HepG2 (cell line): ENCODE results near the gene PIK3R5.

ENCODE experiments used
- CHD4 ChIP-seq: fragments of 200-600 bp; sonication (generic); IDR thresholded peaks from 2 replicates; pipeline ENCODE4 v1.7.0; 2017; ENCODE audit warnings: mild to moderate bottlenecking, low read length, borderline replicate concordance
- EZH2 ChIP-seq: conservative IDR thresholded peaks from 2 replicates; pipeline ENCODE4 v1.6.1; 2012; ENCODE audit warnings: mild to moderate bottlenecking, low read depth, low read length, moderate library complexity
- JUND ChIP-seq: sonication (generic); formaldehyde crosslinking; IDR thresholded peaks from 2 replicates; pipeline ENCODE4 v1.8.0; 2022; ENCODE audit warnings: mild to moderate bottlenecking, missing genetic modification reagents
- NFKB2 ChIP-seq: sonication (generic); formaldehyde crosslinking; IDR thresholded peaks from 2 replicates; pipeline ENCODE4 v1.4.0; 2020; ENCODE audit warnings: missing genetic modification reagents, borderline replicate concordance
- SIN3B ChIP-seq: fragments of 150-350 bp; IDR thresholded peaks from 2 replicates; pipeline ENCODE4 v1.6.1; 2014; ENCODE audit warnings: low read length
- YY1 ChIP-seq: IDR thresholded peaks from 2 replicates; pipeline ENCODE4 v1.6.1; 2011; ENCODE audit warnings: low read length, low read depth, moderate library complexity, mild to moderate bottlenecking; ENCODE audit not compliant: insufficient read depth, insufficient replicate concordance
- ZNF274 ChIP-seq: sonication (generic); formaldehyde crosslinking; IDR thresholded peaks from 2 replicates; pipeline ENCODE4 v1.5.1; 2020; ENCODE audit warnings: mild to moderate bottlenecking, missing genetic modification reagents
- ZNF343 ChIP-seq: sonication (generic); formaldehyde crosslinking; IDR thresholded peaks from 2 replicates; pipeline ENCODE4 v1.4.0; 2020; ENCODE audit warnings: mild to moderate bottlenecking, missing genetic modification reagents
- ZNF556 ChIP-seq: sonication (generic); formaldehyde crosslinking; IDR thresholded peaks from 2 replicates; pipeline ENCODE4 v1.4.0; 2020; ENCODE audit warnings: mild to moderate bottlenecking, missing genetic modification reagents, borderline replicate concordance
- ZNF616 ChIP-seq: sonication (generic); formaldehyde crosslinking; IDR thresholded peaks from 2 replicates; pipeline ENCODE4 v1.5.0; 2020; ENCODE audit warnings: low read depth, mild to moderate bottlenecking, missing genetic modification reagents
- ZNF761 ChIP-seq: sonication (generic); formaldehyde crosslinking; conservative IDR thresholded peaks from 2 replicates; pipeline ENCODE4 v1.4.0; 2020; ENCODE audit warnings: mild to moderate bottlenecking, missing genetic modification reagents
- ZNF792 ChIP-seq: IDR thresholded peaks from 2 replicates; pipeline ENCODE4 v1.6.1; 2016
- TF ChIP-seq, protein P1 (sequence below), 2 experiments: IDR thresholded peaks; 2 replicates each; pipeline ENCODE4 v1.6.1; 2011 to 2012; ENCODE audit warnings: low read length in 2 of 2, borderline replicate concordance in 1 of 2, low read depth in 1 of 2, mild to moderate bottlenecking in 1 of 2, moderate library complexity in 1 of 2

DNA sequence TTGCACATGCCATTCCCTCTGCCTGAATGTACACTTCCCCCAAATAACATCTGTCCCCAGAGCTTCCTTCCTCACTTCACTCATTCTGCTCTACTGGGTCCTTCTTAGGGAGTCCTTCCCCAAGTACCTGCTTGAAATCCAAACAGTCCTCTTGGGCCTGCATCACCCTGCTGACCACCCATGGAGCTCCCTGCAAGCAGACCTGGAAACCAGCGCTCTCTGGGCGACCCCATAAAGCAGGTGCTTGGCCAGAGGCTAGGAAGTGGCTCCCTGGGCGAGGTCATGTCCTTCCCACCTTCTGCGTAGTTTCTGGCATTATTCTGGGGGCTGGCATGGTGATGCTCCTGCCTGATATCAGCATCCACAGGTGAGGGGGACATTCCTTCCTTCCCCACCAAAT is 43.6 kb upstream of the PIK3R5 start:
- no peak for TF ChIP-seq CHD4
- no peak for TF ChIP-seq ZNF761
- TF ChIP-seq, protein P1, sequence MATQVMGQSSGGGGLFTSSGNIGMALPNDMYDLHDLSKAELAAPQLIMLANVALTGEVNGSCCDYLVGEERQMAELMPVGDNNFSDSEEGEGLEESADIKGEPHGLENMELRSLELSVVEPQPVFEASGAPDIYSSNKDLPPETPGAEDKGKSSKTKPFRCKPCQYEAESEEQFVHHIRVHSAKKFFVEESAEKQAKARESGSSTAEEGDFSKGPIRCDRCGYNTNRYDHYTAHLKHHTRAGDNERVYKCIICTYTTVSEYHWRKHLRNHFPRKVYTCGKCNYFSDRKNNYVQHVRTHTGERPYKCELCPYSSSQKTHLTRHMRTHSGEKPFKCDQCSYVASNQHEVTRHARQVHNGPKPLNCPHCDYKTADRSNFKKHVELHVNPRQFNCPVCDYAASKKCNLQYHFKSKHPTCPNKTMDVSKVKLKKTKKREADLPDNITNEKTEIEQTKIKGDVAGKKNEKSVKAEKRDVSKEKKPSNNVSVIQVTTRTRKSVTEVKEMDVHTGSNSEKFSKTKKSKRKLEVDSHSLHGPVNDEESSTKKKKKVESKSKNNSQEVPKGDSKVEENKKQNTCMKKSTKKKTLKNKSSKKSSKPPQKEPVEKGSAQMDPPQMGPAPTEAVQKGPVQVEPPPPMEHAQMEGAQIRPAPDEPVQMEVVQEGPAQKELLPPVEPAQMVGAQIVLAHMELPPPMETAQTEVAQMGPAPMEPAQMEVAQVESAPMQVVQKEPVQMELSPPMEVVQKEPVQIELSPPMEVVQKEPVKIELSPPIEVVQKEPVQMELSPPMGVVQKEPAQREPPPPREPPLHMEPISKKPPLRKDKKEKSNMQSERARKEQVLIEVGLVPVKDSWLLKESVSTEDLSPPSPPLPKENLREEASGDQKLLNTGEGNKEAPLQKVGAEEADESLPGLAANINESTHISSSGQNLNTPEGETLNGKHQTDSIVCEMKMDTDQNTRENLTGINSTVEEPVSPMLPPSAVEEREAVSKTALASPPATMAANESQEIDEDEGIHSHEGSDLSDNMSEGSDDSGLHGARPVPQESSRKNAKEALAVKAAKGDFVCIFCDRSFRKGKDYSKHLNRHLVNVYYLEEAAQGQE (IDR thresholded peaks at IDR 0.05; ENCODE audit: borderline replicate concordance in 1 of 2, low read depth in 1 of 2, low read length in 2 of 2): no peak
- TF ChIP-seq ZNF556: no peak
- TF ChIP-seq ZNF616: no peak
- TF ChIP-seq ZNF792 (CRISPR knock-in tag): no peak
- TF ChIP-seq EZH2: no peak
- TF ChIP-seq NFKB2 (CRISPR knock-in tag): no peak
- no peak for TF ChIP-seq YY1
- no peak for TF ChIP-seq SIN3B
- no peak for TF ChIP-seq ZNF274 (CRISPR knock-in tag)
- TF ChIP-seq ZNF343 (CRISPR knock-in tag): no peak
- no peak for TF ChIP-seq JUND
